IPS-11a (cell line): ENCODE data around the gene CORO2A.

Experiments
- H3K4me3 ChIP-seq: one replicate; pipeline ENCODE4 v1.5.1; 2013; ENCODE audit warnings: low read depth, low read length, control low read depth

Gene CORO2A

DNA sequence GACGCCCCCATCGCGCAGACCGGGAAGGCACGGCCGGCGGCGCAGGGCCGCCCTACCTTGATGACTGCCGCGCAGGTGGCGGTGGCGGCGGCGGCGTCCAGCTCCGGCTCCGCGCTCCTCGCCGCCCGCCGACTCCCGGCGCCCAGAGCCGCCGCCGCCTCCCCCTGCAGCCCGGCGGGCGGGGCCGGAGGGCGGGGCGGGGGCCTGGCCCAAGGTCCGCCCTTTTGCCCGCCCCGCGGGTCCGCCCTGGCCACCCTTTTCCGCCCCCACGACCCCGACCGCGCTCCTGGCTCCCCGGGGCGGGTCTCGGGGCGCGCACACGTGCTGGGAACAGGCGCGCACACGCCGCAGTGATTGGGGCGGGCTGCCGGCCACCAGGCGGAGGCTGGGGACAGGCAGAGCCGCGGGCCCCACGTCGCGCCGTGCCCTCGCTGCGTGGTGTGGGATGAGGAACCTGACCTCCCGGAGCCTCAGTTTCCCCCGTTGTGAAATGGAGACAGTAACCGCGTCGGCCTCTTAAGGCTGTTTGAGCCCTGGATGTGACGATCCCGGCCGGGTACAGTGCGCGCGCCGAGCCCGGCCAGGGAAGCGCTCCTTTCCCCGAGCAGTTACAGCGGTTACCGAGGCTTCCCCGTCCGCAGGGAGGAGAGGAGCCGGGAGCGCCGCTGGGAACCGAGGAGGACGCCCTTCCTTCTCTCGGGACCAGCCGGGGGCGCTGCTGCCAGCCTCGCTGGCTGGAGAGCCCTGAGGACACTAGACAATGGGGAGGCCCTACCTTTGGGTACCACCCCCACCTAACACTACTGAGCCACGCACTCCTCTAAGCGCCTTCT is at the start of gene CORO2A:
CORO2A (minus strand) TSS at position 135 of the 833 bp plus-strand sequence. CDS start 34,977 bp downstream, outside the sequence.
- peak within 1 kb of the TSS; percentile 70 for H3K4me3 ChIP-seq

DNA sequence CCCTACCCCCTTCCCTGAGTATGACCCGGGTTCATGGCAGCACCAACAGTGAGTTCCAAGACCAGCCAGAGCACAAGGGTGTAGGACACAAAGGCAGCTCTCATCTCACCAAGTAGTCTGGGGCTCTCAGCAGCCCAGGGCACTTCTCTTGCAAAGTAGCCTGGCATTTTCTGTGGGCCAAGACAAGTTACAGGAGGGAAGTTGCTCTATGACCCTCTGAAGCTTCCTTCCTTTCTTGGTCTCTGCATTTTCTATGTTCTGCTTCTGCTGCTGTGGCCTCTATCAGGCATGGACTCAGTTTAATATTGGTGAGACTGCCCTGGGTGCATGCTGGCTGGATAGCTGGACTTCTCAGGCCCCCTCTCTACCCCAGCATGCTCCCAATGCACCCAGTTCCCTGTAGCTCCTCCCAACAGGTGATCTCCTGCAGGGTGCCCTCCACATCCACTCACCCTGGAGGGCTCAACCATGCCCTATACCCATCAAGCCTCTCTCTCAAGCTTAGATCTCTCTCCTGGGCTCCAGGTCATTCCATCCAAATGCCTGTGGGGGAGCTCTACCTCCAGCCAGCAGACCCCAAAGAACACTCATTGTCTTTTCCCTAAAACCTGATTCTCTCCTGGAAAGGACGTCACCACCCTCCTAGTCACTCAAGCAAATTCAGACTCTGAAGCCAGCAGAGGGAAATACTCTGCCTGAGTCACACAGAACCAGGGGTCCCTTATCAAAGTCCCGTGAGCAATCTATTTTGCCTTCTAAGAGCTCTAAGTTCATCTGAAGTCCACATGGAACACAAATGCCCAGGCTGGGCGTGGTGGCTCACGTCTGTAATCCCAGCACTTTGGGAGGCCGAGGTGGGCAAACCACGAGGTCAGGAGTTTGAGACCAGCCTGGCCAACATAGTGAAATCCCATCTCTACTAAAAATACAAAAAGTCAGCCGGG is 49.2 kb upstream of the CORO2A start:
- no peak overlapping the region for H3K4me3 ChIP-seq

DNA sequence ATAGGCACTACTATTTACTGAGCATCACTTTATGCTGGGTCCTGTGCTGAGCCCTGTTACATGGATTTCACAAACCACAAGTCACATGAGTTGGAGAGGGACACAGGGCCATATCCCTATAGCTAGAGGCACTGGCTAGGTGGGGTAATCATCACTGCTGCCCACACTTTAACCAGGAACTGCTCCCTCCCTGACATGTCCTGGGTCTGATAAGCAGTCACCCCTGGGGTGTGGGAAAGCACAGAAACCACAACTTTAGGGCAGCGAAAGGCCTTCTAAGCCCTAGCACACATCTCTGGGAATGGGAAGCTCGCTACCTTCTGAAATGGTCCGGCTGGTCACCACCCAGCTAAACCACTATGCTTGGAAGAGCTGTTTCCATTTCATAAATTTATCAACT is 48.0 kb upstream of the CORO2A start:
- no peak overlapping the region for H3K4me3 ChIP-seq

DNA sequence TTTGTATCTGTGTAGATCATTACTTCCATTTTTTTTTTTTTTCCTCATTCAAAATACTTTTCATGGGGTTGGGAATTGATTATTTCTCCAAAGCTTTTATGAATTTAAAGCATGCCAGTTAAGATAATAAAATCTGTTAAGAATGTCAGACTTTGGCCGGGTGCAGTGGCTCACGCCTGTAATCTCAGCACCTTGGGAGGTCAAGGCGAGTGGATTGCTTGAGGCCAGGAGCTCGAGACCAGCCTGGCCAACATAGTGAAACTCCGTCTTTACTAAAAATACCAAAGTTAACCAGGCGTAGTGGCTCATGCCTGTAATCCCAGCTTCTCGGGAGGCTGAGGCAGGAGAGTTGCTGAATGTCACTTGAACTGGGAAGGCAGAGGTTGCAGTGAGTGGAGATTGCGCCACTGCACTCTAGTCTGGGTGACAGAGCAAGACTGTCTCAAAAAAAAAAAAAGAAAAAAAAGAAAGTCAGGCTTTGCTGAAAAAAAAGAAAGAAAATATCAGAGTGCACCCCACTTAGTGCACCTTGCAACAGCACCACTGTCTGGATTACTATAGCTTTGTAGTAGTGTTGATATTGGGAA is 44.6 kb upstream of the CORO2A start:
- H3K4me3 ChIP-seq = no peak overlapping the region

- H3K4me3 ChIP-seq = no peak overlapping the region
These were observed 42.7 kb upstream of the CORO2A start for GRCh38 chr9:98235126-98235525.

GRCh38 chr9:98234245-98234825 is 41.9 kb upstream of the CORO2A start:
- no peak overlapping the region for H3K4me3 ChIP-seq

DNA sequence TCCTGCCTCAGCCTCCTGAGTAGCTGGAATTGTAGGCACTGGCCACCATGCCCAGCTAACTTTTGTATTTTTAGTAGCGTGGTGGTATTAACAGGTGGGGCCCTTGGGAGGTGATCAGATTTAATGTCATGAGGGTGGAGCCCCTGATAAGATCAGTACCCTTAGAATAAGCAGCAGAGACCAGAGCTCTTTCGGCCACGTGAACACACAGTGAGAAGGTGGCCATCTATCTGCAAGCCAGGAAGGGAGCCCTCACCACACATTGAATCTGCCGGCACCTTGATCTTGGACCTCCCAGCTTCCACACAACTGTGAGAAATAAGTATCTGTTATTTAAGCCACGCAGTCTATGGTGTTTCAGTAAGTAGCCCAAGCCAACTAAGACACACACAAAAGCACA is 40.5 kb upstream of the CORO2A start:
- no peak overlapping the region for H3K4me3 ChIP-seq

GRCh38 chr9:98231770-98232478 is 39.5 kb upstream of the CORO2A start:
- no peak overlapping the region for H3K4me3 ChIP-seq

DNA sequence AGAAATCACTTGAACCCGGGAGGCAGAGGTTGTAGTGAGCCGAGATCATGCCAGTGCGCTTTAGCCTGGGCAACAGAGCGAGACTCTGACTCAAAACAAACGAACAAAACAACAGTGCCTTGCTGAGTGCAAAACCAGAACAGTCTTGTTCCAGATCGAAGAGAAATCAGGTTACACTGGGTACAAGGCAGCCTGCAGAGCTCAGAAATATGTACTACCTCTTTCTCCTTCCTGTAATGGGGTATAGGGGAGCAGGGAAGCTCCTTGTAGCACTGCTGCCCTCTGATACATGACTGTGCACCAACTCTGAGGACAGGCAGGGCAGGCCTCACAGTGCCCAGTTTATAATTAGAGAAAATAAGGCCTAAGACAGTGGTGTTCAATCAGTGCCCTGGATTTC is 38.4 kb upstream of the CORO2A start:
- H3K4me3 ChIP-seq = no peak overlapping the region

DNA sequence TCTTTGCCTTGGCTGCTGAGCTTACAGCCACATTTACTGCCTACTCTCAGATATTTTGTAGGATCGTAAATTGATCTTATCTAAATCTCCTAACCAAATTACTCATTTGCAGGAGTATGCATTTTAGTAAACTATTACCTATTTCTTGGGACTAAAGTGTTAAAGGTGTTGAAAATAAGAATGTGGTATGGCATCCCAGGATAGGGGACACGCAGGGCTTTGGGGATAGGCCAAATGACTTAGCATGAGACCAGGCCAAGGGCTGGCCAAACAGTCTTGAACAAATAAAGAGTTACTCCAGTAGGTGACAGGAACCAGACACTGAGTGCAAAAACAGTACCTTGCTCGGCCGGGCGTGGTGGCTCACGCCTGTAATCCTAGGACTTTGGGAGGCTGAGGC is 37.9 kb upstream of the CORO2A start:
- H3K4me3 ChIP-seq = no peak overlapping the region

- no peak overlapping the region for H3K4me3 ChIP-seq
These were observed 37.2 kb upstream of the CORO2A start for GRCh38 chr9:98229620-98230019.

- H3K4me3 ChIP-seq = no peak overlapping the region
These were observed 36.6 kb upstream of the CORO2A start for GRCh38 chr9:98229090-98229395.

DNA sequence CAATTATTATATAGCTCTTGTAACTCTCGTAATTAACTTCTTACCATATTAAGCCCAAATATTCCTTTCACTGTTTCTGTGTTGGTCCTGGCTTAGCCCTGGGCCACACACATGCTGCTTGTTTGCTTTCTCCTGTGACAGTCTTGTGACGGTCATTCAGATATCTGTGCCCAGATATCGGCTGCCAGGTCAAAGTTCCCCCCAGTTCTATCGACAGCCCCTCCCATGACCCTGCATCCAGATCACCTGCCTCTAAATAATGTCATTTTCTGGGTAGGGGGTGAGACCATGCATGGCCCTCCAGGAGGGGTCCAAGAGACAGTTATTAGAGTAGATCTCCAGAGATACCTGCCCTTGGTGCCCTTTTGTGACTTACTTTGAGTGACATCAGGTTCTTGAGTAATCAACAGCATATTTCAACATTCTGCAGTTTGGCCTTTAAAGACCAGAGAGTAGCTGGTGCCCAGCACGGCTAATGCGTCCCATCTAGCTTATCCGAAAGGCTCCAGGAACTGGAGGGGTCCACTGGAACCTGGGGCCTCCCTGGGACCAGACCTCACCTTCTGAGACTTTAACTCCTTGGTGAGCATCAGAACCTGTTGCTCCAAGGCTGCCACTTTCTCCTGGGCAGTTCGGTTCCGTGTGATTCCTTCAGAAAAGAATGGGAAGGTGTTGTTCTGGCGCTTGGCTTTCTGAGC is 36.1 kb upstream of the CORO2A start:
- no peak overlapping the region for H3K4me3 ChIP-seq

DNA sequence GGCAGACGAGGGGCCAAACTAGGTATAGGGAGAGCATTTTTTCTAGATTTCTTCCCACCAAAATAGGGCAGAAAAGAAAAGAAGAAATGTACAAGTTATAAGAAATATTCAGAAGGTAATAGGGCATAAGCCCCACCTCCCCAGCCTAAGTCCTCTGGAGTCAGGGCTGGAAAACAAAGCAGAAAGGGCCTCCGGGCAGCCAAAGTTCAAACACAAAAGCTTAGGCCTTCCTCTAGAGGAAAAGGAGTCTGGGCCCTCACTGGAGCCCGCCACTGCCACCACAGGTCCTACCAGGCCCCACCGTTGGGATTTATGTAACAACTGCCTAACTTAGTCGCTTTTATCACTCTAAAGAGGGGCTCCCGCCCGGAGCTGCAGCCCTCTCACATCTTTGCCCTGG is 35.4 kb upstream of the CORO2A start:
- H3K4me3 ChIP-seq = no peak overlapping the region

- H3K4me3 ChIP-seq = no peak overlapping the region
These were observed 34.5 kb upstream of the CORO2A start for GRCh38 chr9:98226957-98227356.

DNA sequence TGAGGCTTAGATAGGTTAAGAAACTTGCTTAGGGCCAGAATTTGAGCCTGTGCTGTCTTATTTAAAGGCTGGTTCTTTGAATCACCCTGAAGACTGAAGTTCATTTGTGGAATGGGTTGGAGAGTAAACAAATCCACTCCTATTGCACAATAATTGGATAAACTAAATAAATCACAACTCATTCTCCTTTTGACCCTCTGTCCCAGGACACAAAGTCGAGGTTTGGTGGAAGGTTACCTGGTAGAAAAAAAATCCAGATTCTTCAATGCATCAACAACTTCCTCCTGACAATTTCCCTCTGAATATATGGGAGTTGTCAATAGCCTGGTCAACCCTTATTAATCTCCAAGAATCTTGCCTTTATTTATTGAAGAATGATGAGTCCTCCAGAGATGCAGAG is 34.1 kb upstream of the CORO2A start:
- no peak overlapping the region for H3K4me3 ChIP-seq

DNA sequence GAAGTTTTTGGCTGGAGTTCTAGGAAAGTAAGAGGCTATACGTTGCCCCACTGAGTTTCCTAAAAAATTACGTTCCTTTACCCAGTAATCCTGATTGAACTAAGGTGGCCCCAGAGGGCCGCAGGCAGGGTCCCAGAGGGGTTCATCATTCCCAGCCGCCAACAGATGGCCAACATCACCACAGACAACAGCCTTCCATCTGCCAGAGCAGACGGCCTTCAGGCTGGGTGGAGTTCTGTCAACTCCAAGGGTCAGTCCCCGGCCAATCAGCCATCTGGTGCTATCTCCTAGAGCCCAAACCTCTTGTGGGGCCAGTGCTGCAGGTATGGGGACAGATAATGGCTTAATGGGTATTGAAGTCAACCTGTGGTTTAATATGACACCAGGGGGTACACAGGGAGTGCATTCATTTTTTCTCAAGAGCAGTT is 32.6 kb upstream of the CORO2A start:
- no peak overlapping the region for H3K4me3 ChIP-seq

GRCh38 chr9:98222885-98223691 is 30.7 kb upstream of the CORO2A start:
- no peak overlapping the region for H3K4me3 ChIP-seq

DNA sequence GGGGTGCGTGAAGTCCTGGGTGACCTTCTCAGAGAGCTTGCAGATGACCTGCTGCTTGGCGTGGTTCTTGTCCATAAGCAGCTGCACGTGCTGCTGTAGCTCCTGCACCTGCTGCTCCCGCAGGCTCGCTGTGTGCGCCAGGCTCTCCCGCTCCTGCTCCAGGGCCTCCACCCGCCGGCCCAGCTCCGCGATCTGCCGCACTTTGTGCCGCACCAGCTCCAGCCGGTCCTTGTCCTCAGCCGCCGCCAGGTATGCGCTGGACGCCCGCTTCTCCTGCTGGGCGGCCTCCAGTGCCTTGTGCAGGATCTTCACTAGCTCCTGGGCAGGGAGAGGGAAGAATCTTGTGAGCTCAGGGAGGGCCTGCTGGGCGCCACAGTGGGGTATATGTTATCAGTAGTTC is 28.5 kb upstream of the CORO2A start:
- H3K4me3 ChIP-seq = no peak overlapping the region
